ENCODE measurements around the gene TFF3. TPM values are rescaled to one million over a fixed set of nuclear protein-coding genes. Genes with fewer than 3 reads are reported as not detected.
A peak's percentile ranks its signal among the peaks of the same experiment; 100 is the strongest.

TFF3 gene
- total RNA-seq, 2 donors from 2014 or later = not detected

GRCh38 chr21:42290505-42290904, 24.7 kb downstream of the TFF3 start:
- Mint-ChIP-seq H3K9me3 (no peaks in the 10 kb centered on the region), H3K36me3 (peaks cover 4 to 22% of the 10 kb centered on the region in 2 donors), H3K27ac (no peak overlapping the region)

GRCh38 chr21:42289926-42290325, 25.3 kb downstream of the TFF3 start:
- Mint-ChIP-seq H3K36me3 (peaks cover 4 to 21% of the 10 kb centered on the region in 2 donors), H3K9me3 (no peaks in the 10 kb centered on the region), H3K27ac (peak overlapping the region in 1 of 2 donors; percentile 60)
- DNase-seq (ENCODE audit: low spot score in 2 of 2) (no peak), ATAC-seq (no peak)

More at GRCh38 chr21:42290505-42290904, 24.7 kb downstream of the TFF3 start:
- no peak for ATAC-seq
- no peak for DNase-seq (ENCODE audit: low spot score in 2 of 2)

GRCh38 chr21:42288962-42289361, 26.2 kb downstream of the TFF3 start:
- Mint-ChIP-seq H3K9me3 (no peaks in the 10 kb centered on the region), H3K36me3 (peaks cover 4 to 16% of the 10 kb centered on the region in 2 donors), H3K27ac (no peak overlapping the region)
- no peak for DNase-seq (ENCODE audit: low spot score in 2 of 2)
- no peak for ATAC-seq

GRCh38 chr21:42287193-42288083, 27.8 kb downstream of the TFF3 start:
- no peaks in the 10 kb centered on the region for H3K9me3 Mint-ChIP-seq
- H3K36me3 Mint-ChIP-seq = peaks cover 4 to 16% of the 10 kb centered on the region in 2 donors
- peak overlapping the region in 1 of 2 donors; percentile 37 for H3K27ac Mint-ChIP-seq
- no peak for DNase-seq (ENCODE audit: low spot score in 2 of 2)
- ATAC-seq = no peak

- H3K36me3 Mint-ChIP-seq = peaks cover 4 to 16% of the 10 kb centered on the region in 2 donors
- DNase-seq (ENCODE audit: low spot score in 2 of 2) (no peak), ATAC-seq (no peak)
- peak overlapping the region; percentile 16 to 84 for H3K27ac Mint-ChIP-seq
- no peaks in the 10 kb centered on the region for H3K9me3 Mint-ChIP-seq
Measured at GRCh38 chr21:42286416-42286815, 28.8 kb downstream of the TFF3 start.

GRCh38 chr21:42285569-42286245, 29.5 kb downstream of the TFF3 start:
- Mint-ChIP-seq H3K36me3 (peaks cover 4 to 16% of the 10 kb centered on the region in 2 donors), H3K9me3 (no peaks in the 10 kb centered on the region), H3K27ac (peak overlapping the region in 1 of 2 donors; percentile 91)
- DNase-seq (ENCODE audit: low spot score in 2 of 2) (no peak), ATAC-seq (no peak)

GRCh38 chr21:42282715-42283114, 32.5 kb downstream of the TFF3 start:
- DNase-seq (ENCODE audit: low spot score in 2 of 2) (no peak), ATAC-seq (peak in 1 of 2 donors; percentile 11)
- peak overlapping the region in 1 of 2 donors; percentile 44 for H3K27ac Mint-ChIP-seq
- no peaks in the 10 kb centered on the region for H3K36me3 Mint-ChIP-seq
- no peaks in the 10 kb centered on the region for H3K9me3 Mint-ChIP-seq

- no peak for ATAC-seq
- no peak overlapping the region for H3K27ac Mint-ChIP-seq
- no peaks in the 10 kb centered on the region for H3K9me3 Mint-ChIP-seq
- H3K36me3 Mint-ChIP-seq = no peaks in the 10 kb centered on the region
- no peak for DNase-seq (ENCODE audit: low spot score in 2 of 2)
Measured at GRCh38 chr21:42282021-42282420, 33.2 kb downstream of the TFF3 start.

- H3K36me3 Mint-ChIP-seq = no peaks in the 10 kb centered on the region
- H3K27ac Mint-ChIP-seq = no peak overlapping the region
- H3K9me3 Mint-ChIP-seq = no peaks in the 10 kb centered on the region
- ATAC-seq = no peak
- no peak for DNase-seq (ENCODE audit: low spot score in 2 of 2)
Measured at GRCh38 chr21:42281181-42281680, 34.0 kb downstream of the TFF3 start.

- Mint-ChIP-seq H3K36me3 (no peaks in the 10 kb centered on the region), H3K9me3 (no peaks in the 10 kb centered on the region), H3K27ac (peak overlapping the region in 1 of 2 donors; percentile 55)
- DNase-seq (ENCODE audit: low spot score in 2 of 2) (no peak), ATAC-seq (no peak)
Measured at GRCh38 chr21:42280356-42281180, 34.6 kb downstream of the TFF3 start.

- Mint-ChIP-seq H3K27ac (peak overlapping the region in 1 of 2 donors; percentile 55), H3K36me3 (no peaks in the 10 kb centered on the region), H3K9me3 (no peaks in the 10 kb centered on the region)
- no peak for ATAC-seq
- DNase-seq (ENCODE audit: low spot score in 2 of 2) = no peak
Measured at GRCh38 chr21:42279888-42280287, 35.3 kb downstream of the TFF3 start.

GRCh38 chr21:42279341-42279871, 35.8 kb downstream of the TFF3 start:
- ATAC-seq (no peak), DNase-seq (ENCODE audit: low spot score in 2 of 2) (no peak)
- Mint-ChIP-seq H3K9me3 (no peaks in the 10 kb centered on the region), H3K27ac (peak overlapping the region in 1 of 2 donors; percentile 55), H3K36me3 (no peaks in the 10 kb centered on the region)

GRCh38 chr21:42278451-42279149, 36.6 kb downstream of the TFF3 start:
- ATAC-seq (no peak), DNase-seq (ENCODE audit: low spot score in 2 of 2) (no peak)
- H3K36me3 Mint-ChIP-seq = no peaks in the 10 kb centered on the region
- H3K9me3 Mint-ChIP-seq = no peaks in the 10 kb centered on the region
- peak overlapping the region in 1 of 2 donors; percentile 16 for H3K27ac Mint-ChIP-seq

GRCh38 chr21:42277593-42277992, 37.6 kb downstream of the TFF3 start:
- Mint-ChIP-seq H3K27ac (no peak overlapping the region), H3K9me3 (no peaks in the 10 kb centered on the region), H3K36me3 (no peaks in the 10 kb centered on the region)
- no peak for ATAC-seq
- no peak for DNase-seq (ENCODE audit: low spot score in 2 of 2)

- ATAC-seq = no peak
- H3K9me3 Mint-ChIP-seq = no peaks in the 10 kb centered on the region
- H3K36me3 Mint-ChIP-seq = no peaks in the 10 kb centered on the region
- DNase-seq (ENCODE audit: low spot score in 2 of 2) = no peak
- no peak overlapping the region for H3K27ac Mint-ChIP-seq
Measured at GRCh38 chr21:42276526-42277154, 38.6 kb downstream of the TFF3 start.

Measured in activated naive CD4-positive, alpha-beta T cell treated with anti-CD3 and anti-CD28 coated beads, Interleukin-2, amount 50 U/mL, for 72 hours (primary cell).